ENCODE data around the gene OSBPL5. TPM values are rescaled to one million over a fixed set of nuclear protein-coding genes. Genes with fewer than 3 reads are reported as not detected.
A peak's percentile ranks its signal among the peaks of the same experiment; 100 is the strongest.

The OSBPL5 gene
- total and polyA plus RNA-seq, 9 of the 15 experiments (the other 6 are each of a cell fraction or from before 2014, with no cell fraction given): 0.06 to 14.8 (median 3.2) TPM

- no peaks in the 10 kb centered on the region for H3K27me3 ChIP-seq (ENCODE audit: control insufficient read depth in 2 of 2, insufficient read depth in 2 of 2, low read length in 2 of 2)
- intact Hi-C loops (cut with micrococcal nuclease): no loop called here
- peak overlapping the region in 1 of 2 experiments; percentile 26; a peak in 1 of 4 replicates for H3K9ac ChIP-seq (ENCODE audit: insufficient read depth in 1 of 2, low read depth in 2 of 2, low read length in 2 of 2)
- H3K79me2 ChIP-seq (ENCODE audit: control insufficient read depth, insufficient read depth, low read length): no peaks in the 10 kb centered on the region
- H3K4me2 ChIP-seq (ENCODE audit: insufficient read depth, low read length): no peak overlapping the region
- ATAC-seq (no peak), DNase-seq (ENCODE audit: extremely low read depth in 1 of 4, low spot score in 3 of 4) (no peak), FAIRE-seq (no peak)
- no peak overlapping the region for H3K4me3 ChIP-seq
- H3K4me1 ChIP-seq (replicated peaks in 1 of 2; ENCODE audit: control insufficient read depth in 2 of 2, insufficient read depth in 2 of 2, low read length in 2 of 2): peaks cover 0 to 11% of the 10 kb centered on the region in 2 experiments; a peak in 2 of 5 replicates
- no peak overlapping the region for H3K27ac ChIP-seq (ENCODE audit: extremely low read depth, low read depth, low read length)
- H2AFZ ChIP-seq (ENCODE audit: low read depth, low read length): no peak overlapping the region
- no TSS peak for BruUV-seq (replicated peaks)
- ChIA-PET POLR2A (interaction anchor here (0.6 to 1.0 kb wide), 2 partner anchors 22 to 237 kb away, joined by 3 read pairs; no protein-coding TSS in a partner anchor), CTCF (ENCODE audit: low intra/inter-chr PET ratio) (no interaction called here)
- in situ Hi-C loops (cut with MboI): no loop called here
- WGBS (ENCODE audit: insufficient coverage, low coverage, missing lambda C conversion rate): 61% methylated on average over 9 of the region's 11 CpGs
- no peaks in the 10 kb centered on the region for H3K9me1 ChIP-seq (ENCODE audit: control insufficient read depth, insufficient read depth, low read length)
- H3K9me3 ChIP-seq (replicated peaks; ENCODE audit: control insufficient read depth, insufficient read depth, low read depth, low read length): no peaks in the 10 kb centered on the region
- no peaks in the 10 kb centered on the region for H3K36me3 ChIP-seq (ENCODE audit: control insufficient read depth, insufficient read depth, low read length)
- H4K20me1 ChIP-seq (replicated peaks; ENCODE audit: control insufficient read depth, insufficient read depth, low read length): no peaks in the 10 kb centered on the region; the same call in 1 of the 2 replicates
- TF ChIP-seq POLR2G (IDR thresholded peaks at IDR 0.05; ENCODE audit: low read depth, low read length) (peak; percentile 18; the same call in 1 of the 2 replicates), CHD7 (IDR thresholded peaks at IDR 0.05; ENCODE audit: low read depth, low read length) (no peak)
Measured at GRCh38 chr11:3103076-3103475, 62.0 kb downstream of the OSBPL5 start.
